ENCODE data around the gene HOXC6.

Gene HOXC6

GRCh38 chr12:54004841-54005530, 23.3 kb upstream of the HOXC6 start:
- H3K27ac ChIP-seq: no peak overlapping the region
- TF ChIP-seq ZFX (IDR thresholded peaks at IDR 0.05; ENCODE audit: borderline replicate concordance) (no peak), CTCF (IDR thresholded peaks at IDR 0.05) (no peak)

GRCh38 chr12:54005531-54005852, 22.7 kb upstream of the HOXC6 start:
- TF ChIP-seq ZFX (IDR thresholded peaks at IDR 0.05; ENCODE audit: borderline replicate concordance) (no peak), CTCF (IDR thresholded peaks at IDR 0.05) (no peak)
- no peak overlapping the region for H3K27ac ChIP-seq

DNA sequence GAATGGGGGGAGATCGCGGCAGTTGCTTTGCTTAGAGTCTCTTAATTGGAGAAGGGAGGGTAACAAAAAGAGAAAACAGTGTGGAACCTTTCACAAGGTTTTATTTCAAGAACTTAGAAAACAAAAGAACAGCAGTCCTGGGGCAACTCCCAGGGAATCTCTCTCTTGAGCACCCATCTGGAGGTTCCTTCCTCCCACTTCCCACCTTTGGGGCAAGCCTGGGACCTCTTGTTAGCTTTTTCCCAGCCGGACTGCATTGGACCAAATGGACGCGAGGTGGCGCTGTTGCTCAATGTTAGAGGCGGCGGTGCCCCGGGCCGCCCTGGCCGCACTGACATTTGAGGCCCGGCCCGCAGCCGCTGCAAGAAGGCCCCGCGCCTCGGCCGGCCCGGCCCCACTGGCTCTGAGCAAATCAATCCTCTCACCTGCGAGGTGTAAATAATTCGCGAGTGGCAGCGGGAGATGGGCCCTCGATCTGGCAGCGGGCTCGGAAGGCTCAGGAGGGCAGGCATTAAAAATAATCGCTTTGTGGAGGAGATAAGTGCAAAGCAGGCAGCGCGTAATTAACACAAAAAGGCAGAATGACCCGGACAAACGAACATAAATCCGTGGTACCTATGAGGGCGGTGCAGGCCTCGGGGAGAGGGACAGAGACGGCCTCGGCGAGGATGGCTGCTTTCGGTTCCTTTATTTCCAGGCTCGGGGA, 22.2 kb upstream of the HOXC6 start:
- no peak overlapping the region for H3K27ac ChIP-seq
- TF ChIP-seq ZFX (IDR thresholded peaks at IDR 0.05; ENCODE audit: borderline replicate concordance) (no peak), CTCF (IDR thresholded peaks at IDR 0.05) (peak; percentile 97)

- H3K27ac ChIP-seq: no peak overlapping the region
- no peak for TF ChIP-seq CTCF (IDR thresholded peaks at IDR 0.05)
- no peak for TF ChIP-seq ZFX (IDR thresholded peaks at IDR 0.05; ENCODE audit: borderline replicate concordance)
Observed at GRCh38 chr12:54006559-54007220, 21.6 kb upstream of the HOXC6 start.

- H3K27ac ChIP-seq: no peak overlapping the region
- TF ChIP-seq CTCF (IDR thresholded peaks at IDR 0.05) (no peak), ZFX (IDR thresholded peaks at IDR 0.05; ENCODE audit: borderline replicate concordance) (no peak)
Observed at GRCh38 chr12:54007538-54008259, 20.5 kb upstream of the HOXC6 start.

DNA sequence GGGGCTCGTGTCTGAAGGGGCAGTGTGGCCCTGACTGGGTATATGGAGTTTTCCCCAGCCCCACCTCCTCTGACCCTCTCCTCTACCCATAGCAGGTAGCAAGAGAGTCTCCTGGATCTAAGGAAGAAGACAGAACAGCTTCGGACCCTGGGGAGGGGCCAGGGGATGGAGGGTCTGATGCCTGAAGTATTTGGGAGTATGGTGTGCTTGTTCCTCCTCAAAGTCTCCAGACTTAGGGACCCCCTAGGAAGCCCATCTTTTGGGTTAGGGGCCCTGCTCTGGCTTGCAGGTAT, 20.0 kb upstream of the HOXC6 start:
- H3K27ac ChIP-seq: no peak overlapping the region
- TF ChIP-seq CTCF (IDR thresholded peaks at IDR 0.05): no peak
